ENCODE measurements around the gene SORBS1. TPM values are rescaled to one million over a fixed set of nuclear protein-coding genes. Genes with fewer than 3 reads are reported as not detected.

The SORBS1 gene
- total and polyA plus RNA-seq, 2 donors (not counting 1 experiment from before 2014, with no cell fraction given): 0.21 to 1.5 TPM

DNA sequence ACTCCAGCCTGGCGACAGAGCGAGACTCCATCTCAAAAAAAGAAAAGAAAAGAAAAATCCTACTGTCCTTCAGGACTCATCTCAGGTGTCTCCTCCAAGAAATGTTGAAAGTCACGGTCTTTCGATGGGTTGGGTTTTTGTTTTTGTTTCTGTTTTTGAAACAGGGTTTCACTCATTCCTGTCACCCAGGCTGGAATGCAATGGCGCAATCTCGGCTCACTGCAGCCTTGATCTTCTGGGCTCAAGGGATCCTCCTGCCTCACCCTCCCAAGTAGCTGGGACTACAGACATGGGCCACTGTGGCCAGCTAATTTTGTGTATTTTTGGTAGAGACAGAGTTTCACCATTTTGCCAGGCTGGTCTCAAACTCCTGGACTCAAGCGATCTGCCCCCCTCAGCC, 3.1 kb upstream of the SORBS1 start:
- ATAC-seq (ENCODE audit: low read depth) (no peak), DNase-seq (no peak)
- no peaks in the 10 kb centered on the region for H3K9me3 ChIP-seq (ENCODE audit: control extremely low read depth in 1 of 3, control insufficient read depth in 2 of 3, insufficient read depth in 1 of 3, low read length in 2 of 3)
- ChIA-PET POLR2A (no interaction called here), CTCF (no interaction called here)
- Mint-ChIP-seq H3K27me3 (peaks cover 10% of the 10 kb centered on the region), H3K4me1 (peaks cover 16% of the 10 kb centered on the region), H3K27ac (no peak overlapping the region), H3K4me3 (no peak overlapping the region), H3K9me3 (ENCODE audit: insufficient read depth) (no peaks in the 10 kb centered on the region)
- H3K79me2 ChIP-seq (ENCODE audit: control insufficient read depth, insufficient read depth, low read length): no peaks in the 10 kb centered on the region
- peaks cover 0 to 13% (median 0%) of the 10 kb centered on the region in 4 experiments for H3K27me3 ChIP-seq (replicated peaks in 1 of 4; ENCODE audit: control extremely low read depth in 1 of 4, control insufficient read depth in 3 of 4, insufficient read depth in 4 of 4, low read length in 3 of 4)
- H3K4me2 ChIP-seq (replicated peaks; ENCODE audit: low read depth, low read length, poor library complexity, severe bottlenecking): no peak overlapping the region
- no peak overlapping the region for H3K27ac ChIP-seq (ENCODE audit: low read length in 2 of 2)
- no peak overlapping the region for H3K9ac ChIP-seq (ENCODE audit: low read length)
- 100% methylated on average over 5 of the region's 7 CpGs for WGBS (ENCODE audit: insufficient coverage)
- H2AFZ ChIP-seq (ENCODE audit: insufficient read depth, low read depth, low read length, poor library complexity, severe bottlenecking): no peak overlapping the region
- intact Hi-C loops (cut with micrococcal nuclease): loop anchor here (5.0 kb wide), 1 partner anchor 1933 kb away; the partner anchor contains the start of genes MMS19 and UBTD1
- H3K4me3 ChIP-seq (ENCODE audit: control extremely low read depth in 1 of 5, extremely low read depth in 1 of 5, insufficient read depth in 1 of 5, low read depth in 2 of 5, low read length in 4 of 5): no peak overlapping the region
- peaks cover 8 to 11% of the 10 kb centered on the region in 2 donors for H3K4me1 ChIP-seq (ENCODE audit: control insufficient read depth in 2 of 2, insufficient read depth in 2 of 2, low read length in 2 of 2)
- no peaks in the 10 kb centered on the region for H3K36me3 ChIP-seq (replicated peaks in 1 of 2; ENCODE audit: control extremely low read depth in 1 of 2, control insufficient read depth in 1 of 2, extremely low read depth in 1 of 2, insufficient read depth in 2 of 2, low read length in 1 of 2)
- no peaks in the 10 kb centered on the region for H4K20me1 ChIP-seq (ENCODE audit: control insufficient read depth, insufficient read depth, low read length, poor library complexity, severe bottlenecking)
- TF ChIP-seq EZH2 (IDR thresholded peaks at IDR 0.05; ENCODE audit: borderline replicate concordance, insufficient read depth, low read depth, low read length, poor library complexity, severe bottlenecking): no peak
- TF ChIP-seq, protein P1, sequence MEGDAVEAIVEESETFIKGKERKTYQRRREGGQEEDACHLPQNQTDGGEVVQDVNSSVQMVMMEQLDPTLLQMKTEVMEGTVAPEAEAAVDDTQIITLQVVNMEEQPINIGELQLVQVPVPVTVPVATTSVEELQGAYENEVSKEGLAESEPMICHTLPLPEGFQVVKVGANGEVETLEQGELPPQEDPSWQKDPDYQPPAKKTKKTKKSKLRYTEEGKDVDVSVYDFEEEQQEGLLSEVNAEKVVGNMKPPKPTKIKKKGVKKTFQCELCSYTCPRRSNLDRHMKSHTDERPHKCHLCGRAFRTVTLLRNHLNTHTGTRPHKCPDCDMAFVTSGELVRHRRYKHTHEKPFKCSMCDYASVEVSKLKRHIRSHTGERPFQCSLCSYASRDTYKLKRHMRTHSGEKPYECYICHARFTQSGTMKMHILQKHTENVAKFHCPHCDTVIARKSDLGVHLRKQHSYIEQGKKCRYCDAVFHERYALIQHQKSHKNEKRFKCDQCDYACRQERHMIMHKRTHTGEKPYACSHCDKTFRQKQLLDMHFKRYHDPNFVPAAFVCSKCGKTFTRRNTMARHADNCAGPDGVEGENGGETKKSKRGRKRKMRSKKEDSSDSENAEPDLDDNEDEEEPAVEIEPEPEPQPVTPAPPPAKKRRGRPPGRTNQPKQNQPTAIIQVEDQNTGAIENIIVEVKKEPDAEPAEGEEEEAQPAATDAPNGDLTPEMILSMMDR (IDR thresholded peaks at IDR 0.05): no peak

DNA sequence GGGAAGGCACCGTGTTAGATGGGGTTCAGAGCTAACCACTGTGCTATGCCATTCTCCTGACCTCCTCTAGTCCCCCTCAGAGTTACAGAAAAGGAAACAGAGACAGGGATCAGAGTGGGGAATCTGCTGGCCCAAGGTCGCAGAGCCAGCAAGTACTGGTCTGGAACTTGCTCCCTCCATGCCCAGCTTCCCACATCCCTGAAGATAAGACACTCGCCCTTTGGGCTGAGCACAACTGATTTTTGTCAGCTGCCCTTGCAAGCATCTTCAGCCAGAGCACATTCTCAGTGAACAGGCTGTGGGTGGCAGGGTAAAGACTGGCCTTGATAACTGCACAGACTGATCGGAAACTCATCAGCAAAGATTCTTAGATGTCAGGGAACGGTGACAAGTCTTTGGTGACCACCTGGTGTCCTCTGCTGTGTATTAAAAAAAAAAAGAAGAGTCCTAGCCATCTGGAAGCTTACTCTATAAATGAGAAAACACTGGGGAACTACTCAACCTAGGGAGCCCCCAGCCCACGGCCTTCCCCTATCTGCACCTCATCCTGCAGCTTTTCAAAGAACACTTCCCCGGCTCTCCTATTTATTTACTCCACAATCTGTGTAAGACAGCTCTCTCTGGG, 1.3 kb upstream of the SORBS1 start:
- peaks cover 16% of the 10 kb centered on the region for H3K4me1 Mint-ChIP-seq
- WGBS (ENCODE audit: insufficient coverage): 95% methylated on average over 4 of the region's 7 CpGs
- ChIA-PET POLR2A (no interaction called here), CTCF (interaction anchor here (1.0 kb wide), 1 partner anchor 14 kb away, joined by 3 read pairs; no protein-coding TSS in a partner anchor)
- Histone ChIP-seq H3K4me1 (ENCODE audit: control insufficient read depth in 2 of 2, insufficient read depth in 2 of 2, low read length in 2 of 2) (peaks cover 8 to 11% of the 10 kb centered on the region in 2 donors), H4K20me1 (ENCODE audit: control insufficient read depth, insufficient read depth, low read length, poor library complexity, severe bottlenecking) (no peaks in the 10 kb centered on the region), H3K79me2 (ENCODE audit: control insufficient read depth, insufficient read depth, low read length) (no peaks in the 10 kb centered on the region), H3K4me3 (ENCODE audit: control extremely low read depth in 1 of 5, extremely low read depth in 1 of 5, insufficient read depth in 1 of 5, low read depth in 2 of 5, low read length in 4 of 5) (no peak overlapping the region), H2AFZ (ENCODE audit: insufficient read depth, low read depth, low read length, poor library complexity, severe bottlenecking) (peak overlapping the region; percentile 84), H3K27me3 (replicated peaks in 1 of 4; ENCODE audit: control extremely low read depth in 1 of 4, control insufficient read depth in 3 of 4, insufficient read depth in 4 of 4, low read length in 3 of 4) (peaks cover 0 to 13% (median 0%) of the 10 kb centered on the region in 4 experiments), H3K9me3 (ENCODE audit: control extremely low read depth in 1 of 3, control insufficient read depth in 2 of 3, insufficient read depth in 1 of 3, low read length in 2 of 3) (no peaks in the 10 kb centered on the region), H3K36me3 (replicated peaks in 1 of 2; ENCODE audit: control extremely low read depth in 1 of 2, control insufficient read depth in 1 of 2, extremely low read depth in 1 of 2, insufficient read depth in 2 of 2, low read length in 1 of 2) (no peaks in the 10 kb centered on the region), H3K4me2 (replicated peaks; ENCODE audit: low read depth, low read length, poor library complexity, severe bottlenecking) (no peak overlapping the region), H3K9ac (ENCODE audit: low read length) (no peak overlapping the region), H3K27ac (ENCODE audit: low read length in 2 of 2) (no peak overlapping the region)
- peak overlapping the region; percentile 86 for H3K4me3 Mint-ChIP-seq
- ATAC-seq (ENCODE audit: low read depth): no peak
- no peaks in the 10 kb centered on the region for H3K9me3 Mint-ChIP-seq (ENCODE audit: insufficient read depth)
- TF ChIP-seq, protein P1 (IDR thresholded peaks at IDR 0.05): no peak
- no peak for TF ChIP-seq EZH2 (IDR thresholded peaks at IDR 0.05; ENCODE audit: borderline replicate concordance, insufficient read depth, low read depth, low read length, poor library complexity, severe bottlenecking)
- DNase-seq: peak; percentile 12
- intact Hi-C loops (cut with micrococcal nuclease): loop anchor here (5.0 kb wide), 1 partner anchor 1935 kb away; the partner anchor contains the start of genes MMS19 and UBTD1
- H3K27me3 Mint-ChIP-seq: peaks cover 21% of the 10 kb centered on the region
- H3K27ac Mint-ChIP-seq: no peak overlapping the region
